Mesenteric fat pad (tissue), 1 donor: ENCODE results near the gene STXBP1. TPM values are rescaled to one million over a fixed set of nuclear protein-coding genes. Genes with fewer than 3 reads are reported as not detected.

Source experiments
- DNase-seq: peaks from one replicate; pipeline ENCODE4 v3.0.0-alpha.2; 2020; ENCODE audit warnings: low spot score
- long read RNA-seq: library from polyadenylated mRNA; unstranded; transcript quantifications from one replicate; pipeline ENCODE4 v2.0.0, GENCODE V29; 2020
- total RNA-seq: library from RNA; stranded (reverse); fragmentation: NEBNext Ultra II Directional; extraction: Animal tissue kit (Norgen Biotek cat#: 25700); gene quantifications from one replicate; pipeline ENCODE4 v1.2.1, GENCODE V29; 2021
- donor health status: DM: yes; HTN: yes; CAD: no.

STXBP1 gene
- total RNA-seq = 77.0 TPM
- long read RNA-seq, transcript STXBP1-201 (19 exons, 3,765 nt) = major isoform, 8 of 29 reads
- long read RNA-seq, transcript STXBP1-212 (1 exons, 2,582 nt) = minor isoform, 5 of 29 reads
- long read RNA-seq, partial matches to known transcripts = 9 of 29 reads
- long read RNA-seq, other reads (novel, unspliced or antisense) = 7 of 29 reads

DNA sequence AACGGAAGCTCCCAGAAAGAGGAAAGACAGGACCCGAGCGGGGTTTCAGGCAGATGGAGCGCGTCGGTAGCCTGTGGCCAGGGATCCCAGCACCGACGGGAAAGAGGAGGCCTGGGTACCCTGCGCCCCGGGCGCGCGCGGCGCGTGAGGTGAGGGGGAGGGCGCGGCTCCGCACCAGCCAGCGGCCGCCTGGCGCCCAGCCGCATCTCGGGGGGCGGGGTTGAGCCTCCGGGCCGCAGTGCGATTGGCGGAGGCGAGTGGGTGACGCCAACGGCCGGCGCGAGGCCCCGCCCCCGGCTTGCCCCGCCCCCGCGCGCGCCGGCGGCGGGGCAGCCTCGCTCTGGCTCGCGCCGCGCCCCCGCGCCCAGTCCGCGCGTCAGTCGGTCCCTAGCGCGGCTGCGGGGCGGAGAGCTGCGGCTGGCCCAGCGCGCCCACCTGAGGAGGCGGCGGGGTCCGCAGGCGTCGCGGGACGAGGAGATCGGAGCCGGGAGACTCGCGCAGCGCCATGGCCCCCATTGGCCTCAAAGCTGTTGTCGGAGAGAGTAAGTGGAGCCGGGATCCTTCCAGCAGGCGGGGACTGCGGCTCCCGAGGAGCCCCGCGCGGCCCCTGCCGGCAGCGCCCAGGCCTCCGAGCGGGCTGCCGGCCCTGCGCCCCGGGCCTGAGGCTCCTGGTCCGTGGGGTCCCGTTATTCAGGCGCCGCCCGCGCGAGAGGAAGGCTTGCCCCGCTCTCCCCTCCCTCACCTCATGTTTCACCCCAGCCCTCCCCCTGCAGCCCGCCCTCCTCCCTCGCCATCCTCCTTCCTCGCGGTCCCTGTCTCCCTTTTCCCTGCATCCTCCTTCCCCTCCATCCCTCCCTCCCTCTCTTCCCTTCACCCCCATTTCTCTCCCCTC lies at the start of gene STXBP1:
TSS of gene STXBP1 (plus strand) at position 379 of the 892 bp plus-strand sequence. CDS start at position 506, 127 bp downstream.
- peak; percentile 94 for DNase-seq

DNA sequence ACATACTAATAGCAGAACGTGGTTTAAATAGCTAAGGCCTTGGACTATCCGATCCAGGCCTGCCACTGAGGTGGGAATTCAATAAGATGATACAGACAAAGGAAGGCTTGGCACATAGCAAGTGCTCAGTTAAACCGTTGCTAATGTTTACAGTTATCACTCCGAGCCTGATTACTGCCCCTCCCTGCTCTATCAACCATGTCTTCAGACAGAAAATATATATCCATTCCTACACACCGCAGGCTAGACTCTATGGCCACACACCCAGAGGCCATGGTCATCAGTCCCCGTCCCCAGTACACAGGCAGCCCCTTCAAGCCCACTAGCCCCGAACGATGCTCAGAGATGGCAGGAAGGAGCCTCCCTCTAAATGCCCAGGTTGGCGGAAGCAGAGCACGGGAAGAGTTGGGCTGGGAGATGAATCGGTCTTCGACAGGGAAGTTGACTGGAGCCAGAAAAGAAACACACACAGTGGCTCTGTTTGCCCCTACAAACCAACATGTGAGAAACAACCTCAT lies 49.7 kb upstream of the STXBP1 start:
- DNase-seq = no peak

DNA sequence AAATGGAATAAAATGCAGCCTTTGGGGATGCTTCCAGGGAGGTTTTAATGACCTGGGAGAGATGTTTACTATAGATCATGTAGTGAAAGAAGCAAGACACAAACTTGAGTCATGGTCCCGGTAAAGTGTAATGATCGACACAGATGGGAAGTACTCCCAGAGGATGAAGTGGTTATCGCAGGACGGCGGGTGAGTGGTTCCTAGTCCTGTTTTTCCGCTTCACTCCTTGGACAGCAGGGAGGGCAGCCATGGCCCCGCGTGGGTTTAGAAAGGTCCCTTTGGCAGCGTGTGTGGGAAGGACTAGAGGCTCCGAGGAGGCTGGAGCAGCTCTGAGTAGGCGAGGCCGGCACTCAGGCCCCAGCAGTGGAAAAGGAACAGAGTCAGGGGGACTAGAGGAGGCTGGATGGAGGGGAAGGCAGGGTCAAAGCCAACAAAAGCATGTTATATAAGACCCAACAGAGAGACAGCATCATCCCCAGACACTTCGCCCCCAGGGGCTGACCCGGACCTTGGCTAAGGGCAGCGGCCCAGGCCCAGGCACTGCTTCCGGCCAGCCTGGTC lies 49.2 kb upstream of the STXBP1 start:
- DNase-seq = no peak

DNA sequence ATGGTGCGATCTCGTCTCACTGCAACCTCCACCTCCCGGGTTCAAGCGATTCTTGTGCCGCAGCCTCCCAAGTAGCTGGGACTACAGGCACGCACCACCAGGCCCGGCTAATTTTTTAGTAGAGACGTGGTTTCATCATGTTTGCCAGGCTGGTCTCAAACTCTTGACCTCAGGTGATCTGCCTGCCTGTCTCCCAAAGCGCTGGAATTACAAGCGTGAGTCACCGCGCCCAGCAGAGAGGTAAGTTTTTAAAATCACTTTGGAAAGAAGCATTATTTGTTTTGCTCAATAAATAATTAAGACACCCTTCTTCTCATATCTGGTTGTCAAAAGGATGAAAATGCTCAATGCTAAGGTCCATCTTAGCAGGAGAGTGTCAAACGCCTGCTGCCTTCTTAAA lies 48.5 kb upstream of the STXBP1 start:
- DNase-seq = no peak

DNA sequence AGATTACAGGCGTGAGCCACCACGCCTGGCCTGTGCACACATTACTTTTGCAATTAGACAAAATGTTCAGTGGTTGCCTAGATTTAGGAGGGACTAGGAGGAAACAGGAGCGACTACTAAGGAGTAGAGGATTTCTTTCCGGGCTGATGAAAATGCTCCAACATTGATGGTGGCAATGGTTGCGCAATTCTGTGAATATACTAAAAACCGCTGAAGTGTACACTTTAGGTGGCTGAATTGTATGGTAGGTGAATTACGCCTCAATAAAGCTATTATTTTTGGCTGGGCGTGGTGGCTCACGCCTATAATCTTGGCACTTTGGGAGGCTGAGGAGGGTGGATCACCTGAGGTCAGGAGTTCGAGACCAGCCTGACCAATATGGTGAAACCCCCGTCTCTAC lies 46.8 kb upstream of the STXBP1 start:
- no peak for DNase-seq

DNA sequence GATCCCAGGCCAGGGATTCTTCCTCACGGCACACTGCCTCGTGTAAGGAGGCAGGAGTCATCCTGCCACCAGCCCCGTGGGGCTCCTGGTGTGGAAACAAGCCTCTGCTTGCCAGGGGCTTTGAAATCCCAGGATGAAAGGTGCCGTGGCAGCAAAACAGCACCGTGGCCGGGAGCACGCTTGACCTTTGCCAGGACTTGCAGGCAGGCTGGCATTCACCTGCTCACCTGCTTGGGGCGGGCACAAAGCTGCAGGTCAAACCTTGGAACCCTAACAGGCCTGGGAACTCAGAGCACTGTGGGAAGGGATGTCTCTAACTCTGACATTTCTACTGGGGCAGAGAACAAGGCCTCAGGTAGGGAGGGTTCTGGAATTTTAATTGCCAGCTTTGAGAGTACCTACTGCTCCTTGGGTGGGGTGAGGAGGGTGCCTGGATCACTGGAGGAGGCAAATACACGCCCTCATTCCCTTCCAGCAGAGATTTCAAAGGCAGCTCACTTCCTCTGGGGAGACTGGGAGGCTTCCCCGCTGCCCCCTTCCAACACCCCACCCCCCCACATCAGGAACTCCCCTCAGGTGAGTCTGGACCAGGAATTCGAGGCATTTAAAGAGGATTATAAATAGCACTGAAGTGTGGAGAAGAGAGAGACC lies 45.6 kb upstream of the STXBP1 start:
- DNase-seq = no peak

DNA sequence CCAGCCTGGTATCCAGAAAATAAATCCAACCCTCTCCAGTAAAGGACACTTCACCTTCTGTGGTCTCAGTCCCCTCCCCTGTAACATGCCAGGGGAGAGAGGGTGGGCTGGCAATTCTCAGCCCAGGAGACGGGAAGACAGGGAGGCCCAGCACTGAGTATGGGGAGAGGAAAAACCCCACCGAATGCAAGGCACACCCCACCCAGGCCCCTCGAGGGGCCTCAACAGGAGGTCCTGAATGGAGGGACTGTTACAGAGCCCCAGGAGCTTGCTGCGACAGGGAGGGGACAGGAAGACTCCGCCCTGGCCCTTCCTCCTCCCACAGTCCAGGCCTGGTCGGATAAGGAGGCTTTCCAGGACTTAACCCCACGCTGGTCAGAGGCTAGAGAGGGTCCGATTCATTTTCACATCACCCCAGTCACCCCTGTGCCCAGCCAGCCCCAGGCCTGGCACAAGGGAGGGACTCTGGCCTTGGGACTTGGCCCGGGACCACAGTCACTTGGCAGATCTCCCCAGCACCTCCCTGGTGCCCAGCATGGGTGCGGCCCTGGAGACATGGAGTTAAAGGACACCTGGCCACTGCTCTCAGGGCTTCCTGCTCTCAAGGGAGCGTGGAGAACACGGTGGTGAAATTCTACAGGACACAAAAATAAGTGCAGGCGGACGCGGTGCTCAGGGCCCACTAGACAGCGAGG lies 44.9 kb upstream of the STXBP1 start:
- DNase-seq = no peak

DNA sequence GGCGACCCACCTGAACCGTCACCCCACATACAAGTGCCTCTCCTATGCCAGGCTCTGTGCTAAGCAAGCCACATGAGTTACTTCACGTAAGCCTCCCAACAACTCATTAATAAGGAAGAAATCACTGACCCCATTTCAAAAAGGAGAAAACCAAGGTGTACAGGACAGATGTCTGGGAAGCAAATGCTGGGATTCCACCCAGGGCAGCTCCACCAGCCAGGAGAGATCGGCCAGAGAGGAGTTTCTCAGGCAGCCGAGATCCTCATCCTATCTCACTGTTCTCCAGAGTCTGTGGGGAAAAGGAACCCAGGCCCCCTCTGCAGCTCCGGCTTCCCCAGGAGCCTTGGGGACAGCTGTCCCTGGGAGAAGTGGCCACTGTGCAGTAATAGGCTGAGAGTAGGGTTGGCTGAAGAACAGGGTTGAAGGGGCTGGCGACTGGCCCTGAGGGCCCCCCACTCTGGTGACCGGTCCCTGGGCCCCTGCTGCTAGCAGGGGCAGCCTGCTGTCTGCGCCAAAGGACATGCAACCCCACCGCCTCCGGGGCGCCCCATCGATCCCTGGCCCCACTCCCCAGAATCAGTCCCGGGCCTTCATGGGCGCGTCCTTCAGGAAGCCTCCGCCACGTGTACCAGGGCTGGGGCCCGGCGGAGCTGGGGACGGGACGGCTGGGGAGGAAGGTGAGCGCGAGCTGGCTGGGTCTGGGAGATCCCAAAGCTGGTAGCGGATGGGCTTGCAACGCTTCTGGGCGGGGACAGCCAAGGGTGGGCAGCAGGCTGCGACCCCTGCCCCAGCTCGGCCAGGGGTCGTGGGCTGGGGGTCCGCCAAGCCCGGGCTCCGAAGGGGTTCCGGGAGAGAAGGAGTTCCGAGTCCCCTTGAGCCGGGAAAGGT lies 44.1 kb upstream of the STXBP1 start:
- no peak for DNase-seq

DNA sequence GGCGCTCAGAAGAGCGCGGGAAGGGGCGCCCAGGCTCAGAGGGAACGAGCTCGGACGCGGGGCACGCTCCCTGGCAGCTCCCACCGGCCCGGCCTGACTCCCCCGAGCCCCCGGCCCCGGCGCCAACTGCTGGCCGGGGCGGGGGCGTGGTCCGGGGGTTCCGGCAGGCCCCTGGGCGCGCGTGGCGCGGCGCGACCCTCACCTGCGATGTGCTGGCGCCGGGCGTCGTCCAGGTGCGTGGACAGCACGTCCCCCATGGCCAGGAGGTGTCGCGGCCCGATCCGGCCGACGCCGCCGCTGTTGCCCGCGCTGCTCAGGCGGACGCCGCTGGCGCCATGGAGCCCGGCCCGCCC lies 43.5 kb upstream of the STXBP1 start:
- no peak for DNase-seq

DNA sequence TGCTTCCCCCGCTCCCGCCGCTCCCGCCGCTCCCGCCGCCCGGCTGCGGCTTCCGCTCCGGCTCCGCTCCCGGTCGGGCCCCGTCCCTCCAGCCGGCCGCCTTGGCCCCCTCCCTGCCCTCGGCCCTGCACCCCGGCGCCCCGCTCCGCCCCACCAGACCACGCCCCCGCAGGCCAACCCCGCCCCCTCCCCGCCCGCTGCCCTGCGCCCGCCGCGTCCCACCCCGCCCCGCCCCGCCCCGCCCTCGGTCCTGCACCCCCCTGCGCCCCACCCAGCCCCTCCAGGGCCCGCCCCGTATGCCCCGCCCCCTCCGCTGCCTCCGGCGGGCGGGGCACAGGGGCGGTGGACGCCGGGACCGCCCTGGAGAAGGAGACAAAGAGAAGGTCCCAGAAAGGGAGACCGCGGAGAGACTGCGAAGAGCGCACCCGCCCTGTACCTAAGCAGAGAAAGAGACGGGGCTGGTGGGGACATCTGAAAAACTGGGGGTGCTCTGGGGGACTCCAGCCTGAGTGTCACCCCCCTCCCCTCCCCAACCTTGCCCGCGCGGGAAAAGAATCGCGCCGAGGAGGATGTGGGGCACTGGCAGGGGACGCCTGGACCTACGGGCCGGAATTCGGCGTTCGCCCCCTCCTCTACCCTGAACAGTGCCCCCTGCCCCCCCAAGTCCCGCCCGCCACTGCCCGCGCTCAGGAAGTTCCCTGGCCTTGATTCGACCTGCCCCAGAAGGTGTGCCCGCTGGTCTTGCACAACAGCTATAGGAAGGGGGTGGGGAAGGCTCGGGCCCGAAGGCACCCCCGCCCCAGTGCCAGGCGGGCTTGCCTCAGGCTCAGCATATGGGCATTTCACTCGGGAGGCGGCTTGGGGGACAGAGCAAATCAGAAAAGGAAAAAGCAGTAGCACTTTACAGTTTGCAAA lies 42.8 kb upstream of the STXBP1 start:
- no peak for DNase-seq

DNA sequence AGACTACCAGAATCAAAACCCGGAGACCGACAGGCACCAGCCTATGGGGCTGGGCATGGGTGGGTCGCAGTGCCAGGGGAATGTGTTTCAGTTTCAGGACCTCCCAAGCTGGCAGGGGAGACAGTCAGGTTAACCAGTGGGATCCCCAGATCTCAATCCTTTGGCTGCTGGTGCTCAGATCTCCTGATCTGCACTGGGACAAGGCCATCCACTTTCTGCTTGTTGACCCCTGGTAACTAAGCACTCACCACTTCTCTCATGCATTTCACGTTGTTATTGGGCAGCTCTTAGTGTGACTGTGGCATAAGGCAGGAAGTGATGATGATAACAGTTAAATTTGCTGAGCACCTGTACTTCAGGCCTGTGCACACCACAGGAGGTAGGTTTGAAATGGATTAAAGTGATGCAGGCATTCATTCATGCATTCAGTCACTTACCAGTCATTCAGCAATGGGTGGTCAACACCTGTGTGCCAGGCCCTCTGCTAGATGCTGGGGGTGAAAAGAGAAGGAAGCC lies 42.1 kb upstream of the STXBP1 start:
- DNase-seq = no peak

DNA sequence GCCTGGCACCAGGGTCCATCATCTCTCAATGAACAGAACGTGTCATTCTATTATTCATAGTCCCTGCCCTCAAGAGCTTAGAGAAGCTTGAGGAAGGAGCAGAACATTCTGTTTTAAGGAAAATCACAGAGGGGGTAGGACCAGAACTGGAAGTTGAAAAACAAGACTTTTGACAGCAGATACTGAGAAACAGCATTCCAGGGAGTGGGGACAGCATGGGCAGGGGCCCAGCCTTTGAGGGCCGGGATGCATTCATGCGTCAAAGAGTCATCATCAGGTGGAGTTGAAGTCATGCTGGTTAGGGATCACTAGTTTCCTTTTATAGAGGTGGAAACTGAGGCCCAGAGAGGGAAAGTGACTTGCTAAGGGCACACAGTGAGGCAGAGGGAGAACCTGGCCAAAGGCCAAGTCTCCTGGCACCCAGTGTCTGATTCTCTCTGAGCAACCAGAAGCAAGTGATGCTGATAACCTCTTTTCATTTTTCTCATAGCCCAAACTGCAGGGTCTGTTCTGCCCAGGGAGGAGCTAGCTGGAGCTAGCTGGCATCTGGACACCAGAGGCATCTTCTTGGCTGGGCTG lies 41.5 kb upstream of the STXBP1 start:
- DNase-seq = no peak

DNA sequence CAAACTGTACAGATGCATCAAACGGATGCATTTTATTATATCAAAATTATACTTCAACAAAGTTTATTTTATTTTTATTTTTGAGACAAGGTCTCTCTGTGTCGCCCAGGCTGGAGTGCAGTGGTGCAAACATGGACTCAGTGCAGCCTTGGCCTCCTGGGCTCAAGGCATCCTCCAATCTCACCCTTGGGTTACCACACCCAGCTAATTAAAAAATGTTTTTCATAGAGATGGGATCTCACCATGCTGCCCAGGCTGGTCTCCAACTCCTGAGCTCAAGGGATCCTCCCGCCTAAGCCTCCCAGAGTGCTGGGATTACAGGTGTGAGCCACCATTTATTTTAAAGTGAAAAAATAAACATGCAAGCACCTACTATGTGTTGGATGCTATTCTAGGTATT lies 40.1 kb upstream of the STXBP1 start:
- no peak for DNase-seq

DNA sequence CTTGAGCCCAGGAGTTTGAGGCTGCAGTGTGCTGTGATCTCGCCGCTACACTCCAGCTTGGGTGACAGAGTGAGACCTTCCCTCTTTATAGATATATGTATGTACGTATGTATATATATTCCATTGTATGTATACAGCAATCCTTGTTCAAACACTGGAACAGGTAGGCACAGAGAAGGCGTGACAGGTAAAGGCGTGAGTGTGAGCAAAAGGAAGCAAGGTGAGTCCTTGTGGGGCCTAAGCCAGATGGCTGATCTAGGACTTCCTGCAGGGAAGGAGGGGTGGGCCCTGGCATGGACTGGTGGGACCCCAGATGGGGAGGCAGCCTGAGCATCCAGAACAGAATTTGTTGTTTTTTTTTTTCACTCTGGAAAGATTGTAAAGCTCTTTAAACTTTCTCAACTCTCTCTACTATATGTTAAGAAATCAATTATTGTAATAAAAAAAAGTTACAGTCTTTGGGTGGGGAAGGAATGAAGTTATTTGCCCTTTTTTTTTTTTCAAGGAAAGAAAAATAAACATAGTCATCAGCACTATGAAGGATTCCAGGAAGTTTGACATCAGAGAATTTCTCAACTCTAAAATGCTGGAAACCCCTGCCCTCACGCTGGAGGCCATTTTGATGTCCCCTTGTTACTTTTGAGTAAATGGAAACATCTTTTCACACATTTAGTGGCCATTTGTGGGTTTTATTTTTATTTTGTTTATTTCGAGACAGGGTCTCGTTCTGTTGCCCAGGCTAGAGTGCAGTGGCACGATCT lies 38.9 kb upstream of the STXBP1 start:
- DNase-seq = no peak

DNA sequence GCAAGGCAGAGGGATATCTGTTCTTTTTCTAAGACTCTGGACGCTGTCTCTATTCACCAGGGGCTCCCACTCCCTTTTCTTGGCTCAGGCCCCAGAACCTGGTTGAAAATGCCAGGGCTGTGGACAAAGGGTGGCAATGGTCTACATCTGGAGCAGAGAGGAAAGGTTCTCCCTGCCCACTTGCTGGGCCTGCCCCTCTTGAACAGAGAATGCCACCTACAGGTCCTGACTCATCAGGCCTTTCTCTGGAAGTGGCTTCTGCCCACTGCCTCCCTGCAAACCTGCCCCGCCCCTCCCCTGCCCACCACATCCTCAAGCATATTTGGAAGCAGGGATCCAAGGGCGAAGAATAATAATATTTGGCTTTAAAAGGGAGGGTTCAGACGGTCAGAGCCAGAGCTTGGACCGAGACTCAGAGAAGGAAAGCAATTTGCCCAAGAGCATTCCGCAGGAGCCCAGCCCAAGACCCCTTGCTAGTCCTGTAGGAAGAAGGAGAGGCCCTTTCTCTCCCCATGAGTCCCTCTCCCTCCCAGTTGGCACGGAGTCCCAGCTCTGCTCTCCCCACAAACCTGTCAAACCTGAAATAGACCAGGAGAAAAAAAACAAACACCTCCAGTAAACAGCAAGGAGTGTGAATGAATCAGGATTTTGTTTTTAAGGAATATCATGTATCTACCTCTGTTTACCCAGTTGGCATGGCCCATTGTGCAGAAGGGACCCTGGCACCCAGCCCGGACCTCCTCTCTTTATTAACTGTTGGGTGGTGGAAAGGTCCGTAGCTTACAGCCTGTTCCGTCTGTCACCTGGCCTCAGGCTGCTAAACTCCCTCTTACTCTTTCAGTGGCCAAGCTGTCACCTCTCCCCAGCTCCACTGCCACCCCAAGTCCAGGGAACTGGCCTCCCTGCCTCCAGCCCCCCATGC lies 37.7 kb upstream of the STXBP1 start:
- DNase-seq = no peak

DNA sequence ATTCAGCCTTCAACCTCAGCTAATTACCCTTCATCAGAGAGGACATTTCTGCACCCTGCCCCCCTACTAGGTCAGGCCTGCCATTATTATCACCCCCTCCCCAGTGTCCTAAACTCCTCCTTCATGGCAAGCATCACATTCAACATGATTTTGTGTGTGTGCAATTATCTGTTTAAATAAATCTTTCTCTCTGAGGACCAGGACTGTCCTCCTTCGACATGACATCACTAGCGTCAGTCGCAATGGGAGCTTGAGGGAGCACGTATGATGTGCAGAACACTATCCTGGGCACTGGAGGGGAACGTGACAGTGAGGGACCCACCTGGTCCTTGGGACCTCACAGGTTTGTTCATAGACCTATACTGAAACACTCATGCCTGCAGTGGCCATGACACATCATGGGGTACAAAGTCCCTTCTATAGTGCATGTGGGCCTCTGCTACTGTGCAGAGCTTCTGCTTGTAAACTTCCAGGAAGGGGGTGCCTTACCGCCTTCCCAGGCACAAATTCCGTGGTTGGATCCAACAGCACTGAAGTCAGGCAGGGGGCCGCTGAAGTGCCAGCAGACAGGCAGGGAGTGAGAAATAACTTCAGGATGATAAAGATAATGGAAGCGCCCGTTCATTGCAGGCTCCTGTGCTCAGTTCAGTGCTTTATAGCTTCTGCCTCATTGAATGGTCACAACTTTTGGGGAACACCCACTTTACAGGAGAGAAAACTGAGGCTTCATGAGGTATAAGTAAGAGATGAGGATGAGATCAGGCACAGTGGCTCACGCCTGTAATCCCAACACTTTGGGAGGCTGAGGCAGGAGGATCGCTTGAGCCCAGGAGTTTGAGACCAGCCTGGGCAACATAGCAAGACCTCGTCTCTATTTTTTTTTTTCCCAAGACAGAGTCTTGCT lies 36.0 kb upstream of the STXBP1 start:
- DNase-seq = no peak
